ENCODE data around the gene ALG1.
"Not testable (repeated sequence)": the region's sequence is repeated elsewhere in the genome, so short reads cannot be mapped to it uniquely, and the experiment has no call there.

ALG1 gene

DNA sequence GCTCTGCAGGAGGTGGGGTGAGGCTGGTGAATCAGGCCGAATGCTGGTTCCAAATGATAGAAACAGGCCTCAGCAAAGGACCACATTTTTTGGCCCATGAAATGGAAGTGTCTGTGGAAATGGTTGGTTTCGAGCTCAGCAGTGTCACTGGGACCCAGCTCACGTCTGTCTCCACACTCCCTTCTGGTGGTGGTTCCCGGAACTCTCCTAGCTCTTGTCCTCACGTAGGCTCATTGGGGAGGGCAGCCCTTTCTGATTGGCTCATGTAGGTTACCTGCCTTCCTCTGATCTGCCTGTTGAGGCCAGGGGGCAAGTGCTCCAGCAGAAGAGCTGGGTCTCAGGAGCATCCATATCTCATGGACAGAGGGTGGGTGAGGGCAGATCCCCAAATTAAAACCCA, 4.0 kb downstream of the ALG1 start:
- DNase-seq, result no peak

DNA sequence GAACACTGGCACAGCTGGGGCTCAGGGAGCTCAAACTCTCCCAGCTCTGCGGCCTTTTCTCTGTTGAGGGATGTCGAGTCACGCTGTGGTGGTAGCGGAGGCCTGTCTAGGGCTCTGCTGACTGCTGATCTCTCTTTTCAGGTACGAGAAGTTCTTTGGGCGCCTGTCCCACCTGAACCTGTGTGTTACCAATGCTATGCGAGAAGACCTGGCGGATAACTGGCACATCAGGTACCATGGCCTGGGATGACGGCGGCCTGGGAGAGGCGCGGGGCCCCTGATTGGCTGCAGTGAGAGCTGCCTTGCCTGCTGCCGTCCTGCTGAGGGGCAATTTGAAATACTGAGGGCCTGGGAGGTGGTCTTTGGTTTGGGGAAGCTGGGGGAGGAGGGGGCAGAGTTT, 5.7 kb downstream of the ALG1 start:
- no peak for DNase-seq

DNA sequence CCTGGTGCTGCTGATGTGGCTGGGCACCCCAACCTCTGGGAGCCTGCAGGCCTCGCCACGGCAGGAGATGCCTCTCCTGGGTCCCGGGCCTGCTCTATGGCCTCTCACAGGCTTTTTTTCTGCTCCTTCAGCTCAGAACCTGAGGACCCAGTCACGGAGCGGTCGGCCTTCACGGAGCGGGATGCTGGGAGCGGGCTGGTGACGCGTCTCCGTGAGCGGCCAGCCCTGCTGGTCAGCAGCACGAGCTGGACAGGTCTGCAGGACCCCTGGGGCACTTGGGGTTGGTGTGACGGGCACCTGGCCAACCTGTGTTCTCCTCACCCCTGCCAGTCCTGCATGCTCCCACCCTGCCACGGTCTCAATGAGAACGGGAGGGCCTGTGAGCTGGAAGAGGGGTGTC, 7.0 kb downstream of the ALG1 start:
- DNase-seq, result no peak

DNA sequence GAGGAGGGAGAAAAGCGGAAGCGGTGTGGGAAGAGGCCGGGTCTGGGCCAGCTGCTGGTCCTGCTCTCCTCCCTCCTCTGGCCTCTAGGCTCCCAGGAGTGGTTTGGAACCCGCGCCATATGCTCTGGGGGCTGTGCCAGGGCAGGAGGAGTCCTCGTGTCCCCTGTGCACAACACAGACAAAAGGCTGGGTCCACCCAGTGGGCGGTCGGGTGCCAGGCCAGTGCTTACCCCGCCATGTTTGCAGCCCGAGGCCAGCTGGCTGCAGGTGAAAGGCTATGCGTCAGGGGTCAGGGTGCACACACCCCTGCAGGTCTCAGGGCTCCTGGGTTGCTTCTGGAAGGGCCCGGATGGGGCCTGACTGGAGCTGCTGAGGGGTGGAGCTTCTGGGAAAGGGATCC, 8.8 kb downstream of the ALG1 start:
- not testable (repeated sequence) for DNase-seq

DNA sequence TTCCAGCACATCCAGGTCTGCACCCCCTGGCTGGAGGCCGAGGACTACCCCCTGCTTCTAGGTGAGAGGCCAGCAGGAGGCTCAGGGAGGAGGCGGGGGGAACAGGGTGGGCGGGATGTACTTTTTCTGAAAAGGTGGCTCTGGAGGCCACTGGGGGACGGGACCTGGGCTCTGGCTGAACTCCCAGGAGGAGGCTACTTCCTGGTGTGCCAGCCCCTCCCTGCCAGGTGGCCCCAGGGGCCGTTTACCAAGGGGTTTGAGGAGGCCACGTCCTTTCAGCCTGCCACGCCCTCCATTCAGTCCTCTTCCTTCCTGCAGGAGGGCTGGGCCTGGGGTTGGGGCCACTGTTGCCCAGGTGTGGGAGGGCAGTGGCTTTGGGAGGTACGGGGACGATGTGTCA, 9.4 kb downstream of the ALG1 start:
- not testable (repeated sequence) for DNase-seq

DNA sequence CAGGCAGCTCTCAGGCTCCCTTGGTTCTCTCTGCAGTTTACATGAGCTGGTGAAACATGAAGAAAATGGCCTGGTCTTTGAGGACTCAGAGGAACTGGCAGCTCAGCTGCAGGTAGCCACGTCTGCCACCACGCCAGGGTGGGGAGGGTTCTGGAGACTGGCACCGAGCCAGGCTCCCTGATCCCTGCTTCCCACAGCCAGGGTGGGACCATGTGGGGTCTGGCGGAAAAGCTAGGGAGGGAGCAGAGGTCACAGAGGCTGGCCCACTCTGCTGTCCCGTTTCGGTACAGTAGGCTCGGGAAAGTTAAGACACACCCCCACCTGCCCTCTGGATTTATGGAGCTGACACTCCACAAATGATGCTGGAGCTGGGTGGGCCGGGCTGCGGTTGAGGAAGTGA, 12.0 kb downstream of the ALG1 start:
- DNase-seq, result not testable (repeated sequence)

DNA sequence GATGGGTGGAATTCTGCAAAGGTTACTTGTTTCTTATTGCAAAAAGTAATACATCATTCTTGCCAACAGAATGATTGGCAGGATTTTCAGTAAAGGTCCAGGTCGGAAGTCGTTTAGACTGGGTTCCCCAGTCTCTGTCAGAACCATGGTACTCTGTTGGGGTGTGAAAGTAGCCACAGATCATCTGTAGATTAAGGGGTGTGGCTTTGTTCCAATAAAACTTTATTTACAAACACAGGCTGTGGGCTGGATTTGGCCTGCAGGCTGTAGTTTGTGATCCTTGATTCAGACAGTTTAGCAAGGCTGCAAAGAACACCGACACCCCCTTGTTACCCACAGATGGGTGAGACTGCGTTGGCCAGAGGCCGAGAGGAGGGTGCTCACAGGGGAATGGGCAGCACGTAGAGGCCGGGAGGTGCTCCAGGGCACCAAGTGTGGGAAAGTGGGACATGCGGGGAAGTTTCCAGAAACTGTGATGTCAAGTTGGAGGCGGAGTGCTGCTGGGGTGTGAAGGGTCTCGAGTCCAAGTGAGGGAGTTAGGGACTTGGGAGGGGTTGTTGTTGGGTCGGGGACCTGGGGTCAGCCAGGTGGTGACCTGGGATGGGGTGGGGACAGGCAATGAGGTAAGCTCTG, 12.6 kb downstream of the ALG1 start:
- not testable (repeated sequence) for DNase-seq

DNA sequence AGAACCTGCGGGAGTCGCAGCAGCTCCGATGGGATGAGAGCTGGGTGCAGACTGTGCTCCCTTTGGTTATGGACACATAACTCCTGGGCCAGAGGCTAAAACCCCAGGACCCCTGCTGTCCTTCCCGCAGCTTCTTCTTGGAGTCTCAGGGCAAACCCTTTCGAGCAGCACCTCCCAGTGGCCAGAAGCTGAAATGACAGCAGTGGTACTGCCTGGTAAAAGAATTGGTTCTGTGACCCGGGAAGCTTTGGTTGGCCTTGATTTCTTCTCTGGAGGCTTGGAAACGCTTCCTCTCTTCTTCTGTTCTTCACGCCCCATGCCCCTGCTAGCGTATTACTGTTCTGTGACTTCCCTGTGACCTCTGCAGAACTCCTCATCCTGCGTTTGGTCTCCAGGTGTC, 13.2 kb downstream of the ALG1 start:
- DNase-seq, result peak; percentile 65

DNA sequence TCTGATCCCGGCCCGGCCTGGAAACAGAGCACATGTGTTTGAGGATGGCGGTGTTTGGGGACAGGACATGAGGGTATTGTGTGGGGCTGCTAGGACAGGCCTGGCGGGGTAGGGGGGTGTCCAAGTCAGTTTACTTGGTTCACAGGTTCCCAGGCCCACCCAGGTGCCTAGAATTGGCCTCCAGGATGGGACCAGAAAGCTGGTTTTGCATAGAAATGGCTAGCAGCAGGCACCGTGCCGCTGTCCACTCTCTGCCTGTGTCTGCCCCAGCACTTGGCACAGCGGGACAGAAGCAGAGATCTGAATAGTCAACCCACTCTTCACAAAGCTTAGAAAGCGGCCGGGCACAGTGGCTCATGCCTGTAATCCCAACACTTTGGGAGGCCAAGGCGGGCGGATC, 14.1 kb downstream of the ALG1 start:
- DNase-seq, result not testable (repeated sequence)

DNA sequence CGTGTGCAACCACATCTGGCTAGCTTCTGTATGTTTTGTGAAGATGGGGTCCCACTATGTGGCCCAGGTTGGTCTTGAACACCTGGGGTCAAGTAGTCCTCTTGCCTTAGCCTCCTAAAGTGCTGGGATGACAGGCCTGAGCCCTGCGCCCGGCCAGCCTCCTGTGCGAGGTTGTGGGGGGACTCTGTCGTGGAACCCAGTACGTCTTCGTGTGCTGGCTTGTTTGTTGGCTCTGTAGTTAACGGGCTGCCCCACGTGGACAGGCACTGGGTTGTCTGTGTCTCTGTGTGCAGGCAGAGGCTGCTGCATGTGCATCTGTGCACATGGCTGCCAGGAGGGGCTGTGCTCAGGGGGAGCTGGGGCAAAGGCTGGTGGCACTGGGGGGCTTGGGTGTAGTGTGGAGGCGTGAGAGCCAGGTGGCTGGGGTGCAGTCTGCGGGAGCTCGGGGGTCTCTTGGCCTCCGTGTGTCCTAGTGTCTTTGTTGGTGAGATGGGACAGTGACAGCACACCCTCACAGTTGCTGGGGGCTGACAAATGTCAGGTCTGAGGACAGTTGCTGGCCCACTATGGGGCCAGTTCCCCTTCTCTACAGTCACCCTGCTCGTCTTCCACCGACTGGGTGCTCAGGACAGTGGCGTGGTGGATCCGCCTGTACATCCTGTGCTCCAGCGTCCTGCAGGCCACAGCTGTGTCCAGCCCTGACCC, 16.6 kb downstream of the ALG1 start:
- not testable (repeated sequence) for DNase-seq

DNA sequence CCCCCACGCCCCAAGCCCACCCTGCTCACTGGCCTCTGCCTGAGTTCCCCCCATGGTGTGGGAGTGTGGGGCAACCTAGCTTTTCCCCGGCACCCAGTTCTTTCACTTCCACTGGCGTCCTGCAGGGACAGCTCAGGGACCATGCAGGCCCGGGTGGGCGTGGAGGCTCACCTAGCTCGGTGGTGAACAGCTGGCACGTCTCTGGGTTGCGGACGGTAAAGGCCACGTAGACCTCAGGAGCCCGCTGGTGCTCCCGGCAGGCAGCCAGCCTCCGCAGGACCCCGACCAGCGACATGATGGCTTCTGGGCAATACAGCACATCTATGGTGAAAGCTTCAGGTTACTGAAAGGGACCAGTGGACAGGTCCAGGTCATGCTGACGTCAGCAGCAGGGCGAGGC, 17.3 kb downstream of the ALG1 start:
- DNase-seq, result not testable (repeated sequence)

DNA sequence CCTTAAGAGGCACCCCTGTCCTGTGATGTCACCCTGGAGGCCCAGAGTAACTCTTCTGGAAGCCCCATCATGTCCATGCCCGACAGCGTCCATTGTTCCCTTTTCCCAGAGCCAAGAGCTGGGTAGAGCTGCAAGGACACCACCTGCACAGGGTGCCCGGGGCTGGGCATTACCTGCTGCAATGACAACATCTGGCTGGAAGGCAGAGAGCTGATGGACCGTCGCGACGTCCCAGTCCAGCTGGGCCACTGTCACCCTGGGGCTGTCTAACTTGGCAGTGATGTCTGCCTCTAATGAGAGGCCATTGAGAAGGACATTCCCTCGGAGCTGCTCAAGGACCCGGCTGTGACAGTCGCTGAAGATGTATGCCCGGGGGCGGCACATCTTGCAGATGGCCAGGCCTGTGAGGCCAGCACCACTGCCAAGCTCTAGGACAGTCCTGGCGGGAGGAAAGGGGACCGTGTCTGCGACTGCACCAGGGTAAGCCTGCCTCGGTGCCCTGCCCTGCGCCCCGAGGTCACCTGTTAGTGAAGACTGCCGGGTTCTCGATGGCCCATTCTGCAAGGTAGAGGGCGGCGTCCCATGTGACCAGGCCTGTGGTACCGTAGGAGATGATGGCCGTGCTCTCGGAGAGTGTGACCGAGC, 18.4 kb downstream of the ALG1 start:
- not testable (repeated sequence) for DNase-seq

DNA sequence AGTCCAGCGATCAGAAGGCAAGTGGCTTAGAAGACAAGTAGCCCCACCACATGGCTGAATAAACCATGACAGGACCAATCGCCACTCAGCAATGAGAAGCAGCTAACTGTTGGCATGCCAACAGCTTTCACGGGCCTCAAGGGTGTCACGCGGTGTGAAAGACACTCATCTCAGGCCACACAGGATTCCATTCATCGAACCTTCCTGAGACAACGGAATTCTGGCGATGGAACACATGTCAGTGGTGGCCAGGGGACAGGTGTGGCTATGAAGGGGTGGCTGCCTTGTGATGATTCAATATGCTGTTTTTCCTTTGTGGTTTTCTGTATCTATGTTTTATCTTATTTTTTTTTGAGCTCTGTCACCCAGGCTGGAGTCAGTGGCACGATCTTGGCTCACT, 18.9 kb downstream of the ALG1 start:
- not testable (repeated sequence) for DNase-seq

DNA sequence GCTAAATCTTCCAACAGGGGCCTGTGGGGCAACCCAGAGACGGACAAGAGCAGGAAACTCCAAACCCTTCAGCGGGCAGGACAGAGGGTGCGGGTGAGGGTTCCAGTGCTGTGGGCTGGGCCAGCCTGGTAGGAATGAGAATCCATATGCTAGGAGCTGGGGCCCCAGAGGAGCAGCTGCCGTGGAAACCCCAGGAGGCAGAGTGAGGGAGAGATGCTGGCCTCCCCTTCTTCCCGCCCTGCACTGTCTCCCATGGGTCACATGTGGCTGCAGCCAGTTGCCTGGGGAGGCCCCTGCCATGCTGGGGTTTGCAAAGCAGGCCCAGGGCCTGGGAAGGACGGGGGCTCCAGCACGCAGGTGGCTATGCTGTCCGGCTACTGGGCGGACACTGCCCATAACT, 21.4 kb downstream of the ALG1 start:
- not testable (repeated sequence) for DNase-seq

DNA sequence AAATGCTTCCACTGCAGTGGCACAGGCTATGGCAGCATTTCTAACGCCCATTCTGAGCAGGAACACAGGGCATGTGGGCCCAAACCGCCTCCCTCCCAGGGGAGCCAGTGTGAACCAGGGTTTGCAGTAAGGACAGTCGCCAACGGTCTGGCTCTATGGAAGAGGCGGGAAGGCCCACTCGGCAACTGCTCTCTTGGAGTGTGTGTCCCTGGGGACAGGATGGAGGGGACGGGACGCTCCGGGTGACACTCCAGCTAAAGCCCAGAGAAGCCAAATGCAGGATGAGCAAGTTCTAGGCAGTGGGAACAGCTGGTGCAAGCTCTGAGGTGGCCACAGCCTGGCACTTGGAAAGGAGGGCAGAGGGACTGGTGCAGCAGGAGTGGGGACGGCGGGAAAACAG, 22.1 kb downstream of the ALG1 start:
- not testable (repeated sequence) for DNase-seq

DNA sequence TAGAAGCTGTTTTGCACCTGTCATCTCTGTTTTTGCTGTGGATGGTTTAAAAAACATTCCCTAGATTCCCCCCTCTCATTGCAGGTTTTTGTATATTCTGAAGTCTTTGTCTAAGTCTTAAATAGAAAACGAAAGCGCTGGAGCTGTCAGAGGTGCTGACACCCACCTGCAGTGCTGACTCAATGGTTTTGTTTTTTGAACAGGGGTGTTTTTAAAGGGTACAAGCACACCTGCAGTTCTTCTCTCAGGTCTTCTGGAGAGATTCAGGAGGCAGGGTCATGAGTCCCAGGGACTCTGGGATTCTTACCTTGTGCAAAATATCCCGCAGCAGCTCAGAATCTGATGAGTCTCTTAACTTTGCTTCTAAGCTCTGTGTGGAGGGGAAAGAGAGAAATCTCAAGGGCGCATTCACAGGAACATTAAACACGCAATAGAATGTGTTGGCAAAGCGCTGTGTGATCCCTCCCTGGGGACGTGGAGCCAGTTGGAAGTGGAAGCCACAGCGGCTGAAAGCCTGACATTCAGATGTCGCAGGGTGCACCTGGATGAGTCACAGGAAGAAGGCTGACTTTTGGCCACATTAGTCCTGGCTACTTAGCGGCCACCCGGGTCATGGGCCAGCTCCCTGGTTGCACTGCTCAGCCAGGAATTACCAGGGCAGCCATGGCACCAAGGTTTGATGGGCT, 23.6 kb downstream of the ALG1 start:
- DNase-seq, result not testable (repeated sequence)

DNA sequence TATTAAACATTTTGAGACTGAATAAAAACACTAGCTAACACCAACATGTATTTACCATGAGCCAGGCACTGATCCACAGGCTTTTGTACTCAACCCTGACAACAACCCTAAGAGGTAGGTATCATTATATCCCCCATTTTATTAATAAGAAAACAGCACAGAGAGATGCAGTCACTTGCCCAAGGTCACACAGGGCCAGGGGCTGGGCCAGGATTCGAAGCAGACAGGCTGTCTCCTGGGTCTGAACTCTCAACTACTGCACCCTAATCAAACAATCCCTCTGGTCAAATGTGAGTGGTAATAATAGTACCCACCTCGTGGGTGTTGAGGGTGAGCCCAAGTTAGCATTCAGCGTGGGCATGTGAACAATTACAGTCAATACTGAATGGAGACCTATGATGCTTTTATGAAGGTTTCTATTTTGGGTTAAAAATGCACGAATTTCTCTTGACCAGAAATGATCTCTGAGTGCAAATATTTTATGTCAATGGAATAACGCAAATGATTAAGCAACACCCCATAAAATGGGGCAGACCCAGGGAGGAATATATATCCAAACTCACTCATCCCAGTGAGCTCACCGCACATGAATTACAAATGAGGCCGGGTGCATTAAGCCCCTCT, 24.9 kb downstream of the ALG1 start:
- not testable (repeated sequence) for DNase-seq

DNA sequence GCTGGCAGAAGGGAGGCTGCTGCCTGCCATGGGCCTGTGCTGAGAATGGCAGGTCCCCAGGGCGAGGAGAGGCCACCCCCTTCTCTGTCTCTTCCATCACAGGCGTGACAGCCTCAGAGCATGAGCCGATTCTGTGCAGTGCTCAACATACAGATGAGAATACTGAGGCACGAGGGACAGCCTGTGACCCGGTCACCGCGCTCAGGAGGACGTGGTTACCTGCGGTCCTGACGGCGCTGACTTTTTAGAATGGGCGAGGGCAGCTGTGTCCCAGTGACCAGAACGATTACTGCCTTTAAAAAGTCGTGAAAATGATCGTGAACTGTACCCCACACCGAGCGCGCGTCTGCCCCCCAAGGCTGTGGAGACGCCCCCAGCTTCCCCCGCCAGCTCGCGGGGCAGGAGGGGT, 25.4 kb downstream of the ALG1 start:
- peak; percentile 52 for DNase-seq

DNA sequence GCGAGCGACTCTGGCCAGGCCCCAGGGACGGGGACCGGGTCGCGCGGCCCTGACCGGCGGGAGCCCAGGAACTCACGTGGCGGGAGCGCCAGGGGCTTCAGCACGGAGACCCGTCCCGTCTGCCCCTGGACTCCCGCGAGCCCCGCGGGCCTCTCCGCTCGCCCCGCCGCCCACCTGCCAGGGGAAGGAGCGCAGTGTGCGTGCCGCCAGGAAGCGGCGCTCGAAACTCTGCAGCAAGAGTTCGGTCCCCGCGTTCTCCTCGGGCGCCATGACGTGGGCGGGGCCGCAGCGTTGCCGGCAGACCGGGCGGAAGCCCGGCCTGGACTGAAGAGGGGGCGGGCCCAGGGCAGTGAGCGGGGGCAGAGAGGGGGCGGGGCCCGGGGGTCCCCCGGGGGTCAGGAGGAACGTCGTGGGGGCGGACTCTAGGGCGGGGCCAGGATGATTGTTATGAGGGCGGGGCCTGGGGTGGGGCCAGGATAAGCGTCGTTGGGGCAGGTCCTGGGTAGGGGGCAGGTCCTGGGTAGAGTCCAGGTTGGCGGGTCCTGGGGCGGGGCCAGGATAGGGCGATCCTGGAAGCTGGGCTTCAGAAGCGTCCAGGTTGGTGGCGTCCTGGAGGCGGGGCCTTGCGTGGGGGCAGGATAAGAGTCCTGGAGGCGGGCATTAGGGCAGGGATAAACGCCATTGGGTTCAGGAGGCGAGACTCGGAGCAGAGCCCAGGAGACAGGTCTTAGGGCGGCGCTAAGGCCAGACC, 26.0 kb downstream of the ALG1 start, which contains the start of gene EEF2KMT:
Gene EEF2KMT, minus strand, starts transcription at position 326 of the 751 bp plus-strand sequence. Its CDS starts 56 bp downstream, at position 270.
- not testable (repeated sequence) for DNase-seq

DNA sequence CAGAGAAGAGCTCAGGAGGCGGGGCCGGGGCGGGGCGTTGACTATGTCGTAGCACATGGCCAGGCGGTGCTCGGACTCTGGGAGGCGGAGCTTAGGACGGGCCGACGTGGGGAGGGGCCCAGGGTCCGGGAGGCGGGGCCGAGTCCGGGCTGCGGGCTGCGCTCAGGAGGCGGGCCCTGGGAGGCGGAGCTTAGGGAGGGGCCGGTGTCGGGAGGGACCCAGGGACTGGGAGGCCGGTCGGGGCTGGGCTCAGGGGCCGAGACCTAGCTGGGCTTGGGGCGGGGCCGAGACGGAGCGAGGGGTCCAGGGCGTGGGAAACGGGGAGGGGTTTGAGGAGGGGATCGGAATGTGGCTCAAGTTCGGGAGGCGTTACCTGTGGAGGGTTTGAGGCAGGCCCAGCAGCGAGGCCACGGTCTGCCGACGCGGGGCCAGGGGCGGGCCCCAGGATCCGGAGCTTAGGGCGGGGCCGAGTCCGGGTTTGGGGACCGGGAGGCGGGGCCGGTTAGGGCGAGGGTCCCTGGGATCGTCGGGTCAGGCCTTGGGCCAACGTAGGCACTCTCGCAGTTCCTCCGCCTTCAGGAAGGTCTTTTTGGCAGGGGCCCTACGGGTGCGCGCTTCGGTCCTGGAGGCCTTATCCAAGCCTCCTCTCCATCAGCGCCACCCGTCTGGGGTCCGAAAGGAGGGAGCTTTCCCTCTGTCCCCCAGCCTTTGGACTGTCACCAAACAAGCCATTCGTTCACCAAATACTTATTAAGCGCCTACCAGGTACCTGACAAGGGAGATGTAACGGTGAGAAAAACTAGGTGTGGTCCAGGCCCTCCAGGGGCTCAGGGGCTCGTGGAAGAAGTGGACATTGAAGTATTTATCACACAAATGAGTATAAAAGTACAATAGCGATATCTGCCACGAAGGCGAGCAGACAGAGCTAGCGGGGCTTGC, 26.8 kb downstream of the ALG1 start:
- peak; percentile 96 for DNase-seq

DNA sequence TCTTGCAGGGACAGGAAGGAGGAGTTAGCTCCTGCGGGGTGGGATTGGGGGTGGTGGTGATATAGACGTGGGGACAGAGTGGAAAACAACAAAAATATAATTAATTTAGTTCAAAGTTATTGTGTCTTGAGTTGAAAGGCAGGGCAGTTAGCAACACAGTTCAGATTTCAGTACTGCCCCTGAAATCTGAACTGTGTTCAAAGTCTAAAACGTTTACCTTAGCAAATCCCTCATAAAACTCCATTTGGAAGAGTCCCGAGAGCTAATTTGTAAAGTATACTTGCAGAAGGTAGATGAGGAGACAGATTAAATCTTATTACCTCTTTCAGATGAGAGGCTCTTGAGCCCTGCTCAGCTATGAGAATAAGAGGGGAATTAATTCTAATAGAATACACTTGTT, 27.5 kb downstream of the ALG1 start:
- not testable (repeated sequence) for DNase-seq

All from activated T-cell treated with anti-CD3 and anti-CD28 coated beads, Interleukin-2, amount 50 U/mL, for 1 hour (primary cell).